HEK293 (cell line): ENCODE measurements around the gene WNT7A.

Source experiments
- CTCF ChIA-PET: fragments of 350-600 bp; formaldehyde crosslinking; extraction: SDS; loops from one replicate; lab custom pipeline; 2021; ENCODE audit warnings: antibody characterized with exemption; lab: Yijun Ruan, JAX
- POLR2A ChIA-PET: fragments of 300-600 bp; formaldehyde crosslinking; extraction: SDS; loops from one replicate; lab custom pipeline; 2020; ENCODE audit warnings: antibody characterized with exemption, inconsistent platforms; lab: Yijun Ruan, JAX
- H3K27ac ChIP-seq: fragments of 200-500 bp; sonication (Bioruptor generic); 2 replicates; pipeline ENCODE4 v1.5.1; 2014; ENCODE audit warnings: low read depth, low read length, control low read depth, inconsistent platforms; ENCODE audit errors: extremely low read depth
- H3K36me3 ChIP-seq, 2 experiments: fragments of 200-500 bp in 1 of 2; sonication (Bioruptor generic) in 1 of 2; 1 replicate in 1 of 2; 2 replicates in 1 of 2; pipeline ENCODE4 v1.5.1; 2014 to 2017; ENCODE audit warnings: inconsistent platforms in 2 of 2, low read length in 2 of 2; ENCODE audit not compliant: control insufficient read depth in 2 of 2, insufficient read depth in 1 of 2
- H3K4me1 ChIP-seq: fragments of 200-500 bp; sonication (Bioruptor generic); 2 replicates; pipeline ENCODE4 v1.5.1; 2014; ENCODE audit warnings: mild to moderate bottlenecking, low read length, inconsistent platforms; ENCODE audit not compliant: control insufficient read depth, insufficient read depth
- H3K4me3 ChIP-seq: 2 replicates; pipeline ENCODE4 v1.5.1; 2011; ENCODE audit warnings: low read depth, mild to moderate bottlenecking, control low read depth, low read length, moderate library complexity
- H3K9me3 ChIP-seq: fragments of 200-500 bp; sonication (Bioruptor generic); 2 replicates; pipeline ENCODE4 v1.5.1; 2014; ENCODE audit warnings: low read depth, low read length, inconsistent platforms; ENCODE audit not compliant: control insufficient read depth, insufficient read depth
- GFI1B ChIP-seq: fragments of 450-650 bp; formaldehyde crosslinking; IDR thresholded peaks from 2 replicates; pipeline ENCODE4 v1.5.1; 2016; ENCODE audit warnings: missing biosample characterization, missing genetic modification characterization
- GLI4 ChIP-seq: fragments of 450-650 bp; formaldehyde crosslinking; IDR thresholded peaks from 2 replicates; pipeline ENCODE4 v1.5.1; 2016; ENCODE audit warnings: missing biosample characterization, missing genetic modification characterization
- KLF8 ChIP-seq: fragments of 450-650 bp; formaldehyde crosslinking; IDR thresholded peaks from 2 replicates; pipeline ENCODE4 v1.5.1; 2016; ENCODE audit warnings: missing biosample characterization, missing genetic modification characterization
- SP3 ChIP-seq: fragments of 450-650 bp; formaldehyde crosslinking; IDR thresholded peaks from 2 replicates; pipeline ENCODE4 v1.5.1; 2016; ENCODE audit warnings: missing biosample characterization, missing genetic modification characterization
- TSHZ1 ChIP-seq: fragments of 450-650 bp; formaldehyde crosslinking; IDR thresholded peaks from 2 replicates; pipeline ENCODE4 v1.5.1; 2016; ENCODE audit warnings: missing biosample characterization, missing genetic modification characterization, borderline replicate concordance
- ZBTB11 ChIP-seq: fragments of 450-650 bp; formaldehyde crosslinking; conservative IDR thresholded peaks from 2 replicates; pipeline ENCODE4 v1.5.1; 2016; ENCODE audit warnings: low read depth, missing biosample characterization, missing genetic modification characterization
- ZFP69B ChIP-seq: fragments of 450-650 bp; formaldehyde crosslinking; IDR thresholded peaks from 2 replicates; pipeline ENCODE4 v1.5.1; 2016; ENCODE audit warnings: missing biosample characterization, missing genetic modification characterization
- ZNF184 ChIP-seq: fragments of 450-650 bp; IDR thresholded peaks from 2 replicates; pipeline ENCODE4 v1.5.1; 2018; ENCODE audit warnings: missing biosample characterization, mild to moderate bottlenecking, missing genetic modification characterization
- ZNF19 ChIP-seq: fragments of 450-650 bp; formaldehyde crosslinking; IDR thresholded peaks from 2 replicates; pipeline ENCODE4; 2016; ENCODE audit warnings: missing biosample characterization, missing genetic modification characterization, low read depth
- ZNF335 ChIP-seq: fragments of 450-650 bp; formaldehyde crosslinking; conservative IDR thresholded peaks from 2 replicates; pipeline ENCODE4 v1.5.1; 2016; ENCODE audit warnings: missing biosample characterization, missing genetic modification characterization
- ZNF37A ChIP-seq: fragments of 450-650 bp; IDR thresholded peaks from 2 replicates; pipeline ENCODE4 v1.5.1; 2018; ENCODE audit warnings: missing biosample characterization, missing genetic modification characterization
- ZNF654 ChIP-seq: fragments of 450-650 bp; formaldehyde crosslinking; IDR thresholded peaks from 2 replicates; pipeline ENCODE4 v1.5.1; 2016; ENCODE audit warnings: low read depth, missing biosample characterization, missing genetic modification characterization
- ZNF664 ChIP-seq: fragments of 450-650 bp; formaldehyde crosslinking; IDR thresholded peaks from 2 replicates; pipeline ENCODE4 v1.5.1; 2016; ENCODE audit warnings: missing biosample characterization, missing genetic modification characterization
- ZNF843 ChIP-seq: fragments of 450-650 bp; formaldehyde crosslinking; IDR thresholded peaks from 2 replicates; pipeline ENCODE4 v1.5.1; 2016; ENCODE audit warnings: missing biosample characterization, missing genetic modification characterization
- TF ChIP-seq, protein P1 (sequence below): fragments of 450-650 bp; formaldehyde crosslinking; IDR thresholded peaks from 2 replicates; pipeline ENCODE4 v1.5.1; 2017; ENCODE audit warnings: missing biosample characterization, missing genetic modification characterization
- TF ChIP-seq, protein P2 (sequence below): fragments of 450-650 bp; formaldehyde crosslinking; IDR thresholded peaks from 2 replicates; pipeline ENCODE4 v1.5.1; 2016; ENCODE audit warnings: missing biosample characterization, missing genetic modification characterization

WNT7A gene

DNA sequence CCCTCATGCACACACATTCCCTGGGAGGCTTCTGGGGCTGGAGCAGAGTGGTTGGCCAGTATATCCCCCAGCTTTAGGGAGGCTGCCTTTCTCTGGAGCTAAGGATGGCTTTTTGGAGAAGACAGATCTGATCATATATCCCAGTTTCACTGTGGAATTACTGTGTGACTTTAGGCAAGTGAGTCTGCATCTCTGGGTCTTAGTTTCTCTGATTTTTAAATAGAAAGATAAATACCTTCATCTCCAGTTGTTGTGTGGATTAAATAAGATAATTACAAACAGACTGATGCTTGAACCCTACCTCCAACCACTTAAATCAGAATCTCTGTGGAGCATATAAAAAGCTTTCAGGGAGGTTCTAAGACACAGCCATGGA lies 11.1 kb upstream of the WNT7A start:
- Histone ChIP-seq H3K9me3 (no peaks in the 10 kb centered on the region), H3K36me3 (no peaks in the 10 kb centered on the region), H3K4me3 (no peak overlapping the region), H3K27ac (no peak overlapping the region), H3K4me1 (no peaks in the 10 kb centered on the region)
- ChIA-PET POLR2A (no interaction called here), CTCF (interaction anchor here (1.0 to 16.8 kb wide), 4 partner anchors 10 to 576 kb away, joined by 3 to 589 read pairs (median 7); partner anchors contain the start of gene WNT7A)
- TF ChIP-seq ZNF37A (tag by site-specific recombination) (no peak), SP3 (tag by site-specific recombination) (0 out of 2 replicates have a peak, but pooled peaks have one; percentile 4)

- TF ChIP-seq KLF8 (tag by site-specific recombination) (no peak), SP3 (tag by site-specific recombination) (0 out of 2 replicates have a peak, but pooled peaks have one; percentile 17)
- TF ChIP-seq, all 188 proteins: peak for 1
- H3K27ac ChIP-seq, result no peak overlapping the region
- H3K4me3 ChIP-seq, result no peak overlapping the region
- no peaks in the 10 kb centered on the region for H3K9me3 ChIP-seq
- no peaks in the 10 kb centered on the region for H3K4me1 ChIP-seq
- ChIA-PET CTCF (interaction anchor here (0.6 to 16.8 kb wide), 4 partner anchors 10 to 576 kb away, joined by 3 to 589 read pairs (median 6); partner anchors contain the start of gene WNT7A), POLR2A (no interaction called here)
- no peaks in the 10 kb centered on the region for H3K36me3 ChIP-seq
Observed at GRCh38 chr3:13890377-13891016, 10.6 kb upstream of the WNT7A start.

DNA sequence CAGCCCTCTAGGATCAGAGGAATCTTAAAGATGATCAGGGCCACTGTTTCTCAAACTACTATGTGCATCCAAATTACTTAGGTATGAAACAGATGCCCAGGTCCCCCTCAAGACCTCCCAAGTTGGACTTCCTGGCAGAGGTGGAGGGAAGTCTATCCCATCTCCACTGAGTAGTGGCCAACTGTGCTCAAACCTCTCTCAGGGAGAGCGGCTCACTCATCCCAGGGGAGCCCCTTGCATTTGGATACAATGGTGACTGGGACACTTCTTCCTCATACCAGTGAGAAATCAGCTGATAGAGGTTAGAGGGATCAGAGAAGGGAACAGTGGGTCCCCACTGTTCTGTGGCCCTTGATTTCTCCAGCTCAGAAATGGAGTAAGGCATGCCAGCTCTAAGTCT lies 8.7 kb upstream of the WNT7A start:
- TF ChIP-seq GFI1B (no peak), ZNF184 (tag by site-specific recombination) (no peak), ZNF664 (no peak), ZNF654 (tag by site-specific recombination) (no peak), ZBTB11 (no peak), GLI4 (tag by site-specific recombination) (no peak)
- no peak overlapping the region for H3K4me3 ChIP-seq
- CTCF ChIA-PET, result interaction anchor here (0.6 to 16.8 kb wide), 5 partner anchors 9 to 1944 kb away, joined by 3 to 589 read pairs (median 4); no protein-coding TSS in a partner anchor
- H3K27ac ChIP-seq, result no peak overlapping the region
- no peaks in the 10 kb centered on the region for H3K4me1 ChIP-seq
- POLR2A ChIA-PET, result interaction anchor here (0.7 kb wide), 1 partner anchor 275 kb away, joined by 5 read pairs; no protein-coding TSS in a partner anchor
- no peaks in the 10 kb centered on the region for H3K9me3 ChIP-seq
- no peaks in the 10 kb centered on the region for H3K36me3 ChIP-seq

GRCh38 chr3:13887495-13888300 lies 7.8 kb upstream of the WNT7A start:
- Histone ChIP-seq H3K27ac (no peak overlapping the region), H3K4me1 (no peaks in the 10 kb centered on the region), H3K36me3 (no peaks in the 10 kb centered on the region), H3K9me3 (no peaks in the 10 kb centered on the region), H3K4me3 (no peak overlapping the region)
- no peak for TF ChIP-seq TSHZ1
- TF ChIP-seq, protein P1, sequence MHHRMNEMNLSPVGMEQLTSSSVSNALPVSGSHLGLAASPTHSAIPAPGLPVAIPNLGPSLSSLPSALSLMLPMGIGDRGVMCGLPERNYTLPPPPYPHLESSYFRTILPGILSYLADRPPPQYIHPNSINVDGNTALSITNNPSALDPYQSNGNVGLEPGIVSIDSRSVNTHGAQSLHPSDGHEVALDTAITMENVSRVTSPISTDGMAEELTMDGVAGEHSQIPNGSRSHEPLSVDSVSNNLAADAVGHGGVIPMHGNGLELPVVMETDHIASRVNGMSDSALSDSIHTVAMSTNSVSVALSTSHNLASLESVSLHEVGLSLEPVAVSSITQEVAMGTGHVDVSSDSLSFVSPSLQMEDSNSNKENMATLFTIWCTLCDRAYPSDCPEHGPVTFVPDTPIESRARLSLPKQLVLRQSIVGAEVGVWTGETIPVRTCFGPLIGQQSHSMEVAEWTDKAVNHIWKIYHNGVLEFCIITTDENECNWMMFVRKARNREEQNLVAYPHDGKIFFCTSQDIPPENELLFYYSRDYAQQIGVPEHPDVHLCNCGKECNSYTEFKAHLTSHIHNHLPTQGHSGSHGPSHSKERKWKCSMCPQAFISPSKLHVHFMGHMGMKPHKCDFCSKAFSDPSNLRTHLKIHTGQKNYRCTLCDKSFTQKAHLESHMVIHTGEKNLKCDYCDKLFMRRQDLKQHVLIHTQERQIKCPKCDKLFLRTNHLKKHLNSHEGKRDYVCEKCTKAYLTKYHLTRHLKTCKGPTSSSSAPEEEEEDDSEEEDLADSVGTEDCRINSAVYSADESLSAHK (tag by site-specific recombination), result no peak
- no peak for TF ChIP-seq ZNF335 (tag by site-specific recombination)
- TF ChIP-seq ZNF843, result no peak
- no peak for TF ChIP-seq ZNF19 (tag by site-specific recombination)
- TF ChIP-seq, protein P2, sequence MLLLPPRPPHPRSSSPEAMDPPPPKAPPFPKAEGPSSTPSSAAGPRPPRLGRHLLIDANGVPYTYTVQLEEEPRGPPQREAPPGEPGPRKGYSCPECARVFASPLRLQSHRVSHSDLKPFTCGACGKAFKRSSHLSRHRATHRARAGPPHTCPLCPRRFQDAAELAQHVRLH (tag by site-specific recombination), result no peak
- no peak for TF ChIP-seq ZFP69B
- ChIA-PET POLR2A (no interaction called here), CTCF (interaction anchor here (0.6 to 16.8 kb wide), 4 partner anchors 44 to 1943 kb away, joined by 3 to 589 read pairs (median 3); no protein-coding TSS in a partner anchor)
